PC-3 (cell line): ENCODE results near the gene ARHGEF25. TPM values are rescaled to one million over a fixed set of nuclear protein-coding genes. Genes with fewer than 3 reads are reported as not detected.

ENCODE experiments used
- ATAC-seq: fragments of 200-7000 bp; cut with Tn5 transposase; 2 replicates; pipeline ENCODE4 v1.9.1; 2020; ENCODE audit warnings: mild to moderate bottlenecking, moderate library complexity
- BruUV-seq: library from RNA; stranded (reverse); fragments of 400-500 nt; replicated peaks from 2 replicates; lab custom pipeline; 2021; lab: Mats Ljungman, UMichigan
- CTCF ChIA-PET: fragments of 300-600 bp; sonication (Branson Sonifier 250); formaldehyde crosslinking; loops from one replicate; lab custom pipeline; 2022; ENCODE audit warnings: antibody characterized with exemption; lab: Charles Lee
- POLR2A ChIA-PET: fragments of 300-600 bp; sonication (Branson Sonifier 250); formaldehyde crosslinking; loops from one replicate; lab custom pipeline; 2022; ENCODE audit warnings: antibody characterized with exemption; ENCODE audit not compliant: unreplicated experiment; lab: Charles Lee
- DNase-seq: peaks from one replicate; pipeline ENCODE4 v3.0.0-alpha.2; 2015
- H2AFZ ChIP-seq: fragments of 300-600 bp; sonication (generic); 2 replicates; pipeline ENCODE4 v1.6.0; 2016; ENCODE audit warnings: antibody characterized with exemption, low read length
- H3F3A ChIP-seq: fragments of 300-600 bp; sonication (generic); one replicate; pipeline ENCODE4 v1.6.0; 2017; ENCODE audit warnings: antibody characterized with exemption, low read length, control low read depth, mild to moderate bottlenecking; ENCODE audit not compliant: unreplicated experiment
- H3K27ac ChIP-seq: fragments of 300-600 bp; sonication (generic); 2 replicates; pipeline ENCODE4 v1.5.1; 2016; ENCODE audit warnings: mild to moderate bottlenecking, low read length
- H3K27me3 ChIP-seq: fragments of 300-600 bp; sonication (generic); 2 replicates; pipeline ENCODE4 v1.6.1; 2016; ENCODE audit warnings: low read length, mixed read lengths
- H3K36me3 ChIP-seq: fragments of 300-600 bp; sonication (generic); 2 replicates; pipeline ENCODE4 v1.6.1; 2016; ENCODE audit warnings: low read depth, mixed run types, low read length, mixed read lengths
- H3K4me1 ChIP-seq: fragments of 300-600 bp; sonication (generic); 2 replicates; pipeline ENCODE4 v1.5.1; 2016; ENCODE audit warnings: low read length; ENCODE audit not compliant: insufficient read depth
- H3K4me2 ChIP-seq: fragments of 300-600 bp; sonication (generic); 2 replicates; pipeline ENCODE4 v1.6.0; 2016; ENCODE audit warnings: low read length
- H3K4me3 ChIP-seq: fragments of 300-600 bp; sonication (generic); 2 replicates; pipeline ENCODE4 v1.5.1; 2016; ENCODE audit warnings: mild to moderate bottlenecking, low read length, mixed read lengths
- H3K79me2 ChIP-seq: fragments of 300-600 bp; sonication (generic); 2 replicates; pipeline ENCODE4 v1.6.1; 2017; ENCODE audit warnings: low read length, mixed read lengths
- H3K9ac ChIP-seq: fragments of 300-600 bp; sonication (generic); 2 replicates; pipeline ENCODE4 v1.6.0; 2016; ENCODE audit warnings: mild to moderate bottlenecking, low read length
- H3K9me2 ChIP-seq: fragments of 300-600 bp; sonication (generic); replicated peaks from 2 replicates; pipeline ENCODE4 v1.6.1; 2016; ENCODE audit warnings: mixed run types, low read length, mixed read lengths
- H3K9me3 ChIP-seq: fragments of 300-600 bp; sonication (generic); 2 replicates; pipeline ENCODE4 v1.6.1; 2016; ENCODE audit warnings: low read length, mixed read lengths
- H4K20me1 ChIP-seq: fragments of 300-600 bp; sonication (generic); 2 replicates; pipeline ENCODE4 v1.6.1; 2016; ENCODE audit warnings: low read length, mixed read lengths
- EZH2 ChIP-seq: fragments of 300-600 bp; sonication (generic); IDR thresholded peaks from one replicate; pipeline ENCODE4 v1.6.1; 2017; ENCODE audit warnings: antibody characterized with exemption, mild to moderate bottlenecking, low read length; ENCODE audit not compliant: unreplicated experiment
- EZH2phosphoT487 ChIP-seq: fragments of 300-600 bp; sonication (generic); IDR thresholded peaks from 2 replicates; pipeline ENCODE4 v1.6.1; 2018; ENCODE audit warnings: mild to moderate bottlenecking, antibody characterized with exemption, low read length, borderline replicate concordance
- intact Hi-C: fragments of 100-400 bp; cut with micrococcal nuclease; formaldehyde crosslinking; loops from 2 replicates; pipeline ENCODE4 v1.9.0; 2023
- total RNA-seq: library from RNA; depleted of rRNA; stranded (reverse); fragments of >200 nt; gene quantifications from 2 replicates; pipeline ENCODE4 v1.2.3, GENCODE V29; 2014
- TF ChIP-seq, protein P1 (sequence below): fragments of 300-600 bp; sonication (generic); conservative IDR thresholded peaks from 2 replicates; pipeline ENCODE4 v1.5.1; 2017; ENCODE audit warnings: antibody characterized with exemption, low read depth, mild to moderate bottlenecking, low read length

The ARHGEF25 gene
- total RNA-seq, 1 experiment from 2014 or later, result 10.0 TPM

DNA sequence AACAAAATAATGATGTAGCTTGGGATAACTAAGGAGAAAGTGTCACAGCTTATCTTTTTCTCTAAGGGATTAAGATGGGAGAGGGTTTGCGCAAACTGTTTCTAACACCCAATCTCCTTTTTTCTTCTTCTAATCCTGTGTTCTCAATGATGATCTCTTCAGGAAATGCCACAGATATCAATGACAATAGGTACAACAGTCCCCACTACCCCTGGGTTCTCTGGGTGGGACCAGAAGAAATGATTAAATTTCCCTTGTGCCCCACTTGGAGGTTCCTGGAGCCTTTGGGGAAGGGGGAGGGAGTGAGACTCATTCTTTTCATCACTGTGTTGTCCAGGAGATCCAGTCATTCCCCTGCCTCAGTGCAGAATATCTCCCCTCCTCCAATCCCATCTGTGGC is 28.8 kb upstream of the ARHGEF25 start:
- Histone ChIP-seq H3K9ac (no peak overlapping the region), H3F3A (no peaks in the 10 kb centered on the region), H2AFZ (no peak overlapping the region), H3K27ac (no peak overlapping the region), H3K79me2 (no peaks in the 10 kb centered on the region), H3K9me3 (no peaks in the 10 kb centered on the region), H4K20me1 (no peaks in the 10 kb centered on the region), H3K4me2 (no peak overlapping the region), H3K4me3 (no peak overlapping the region), H3K9me2 (no peaks in the 10 kb centered on the region), H3K36me3 (no peaks in the 10 kb centered on the region), H3K27me3 (no peaks in the 10 kb centered on the region), H3K4me1 (peaks cover 9% of the 10 kb centered on the region)
- ChIA-PET CTCF (interaction anchor here (0.6 to 1.0 kb wide), 3 partner anchors 40 to 92 kb away, joined by 3 to 4 read pairs (median 3); no protein-coding TSS in a partner anchor), POLR2A (interaction anchor here (0.5 kb wide), 1 partner anchor 21 kb away, joined by 3 read pairs; no protein-coding TSS in a partner anchor)
- TF ChIP-seq EZH2, result no peak
- TF ChIP-seq, protein P1, sequence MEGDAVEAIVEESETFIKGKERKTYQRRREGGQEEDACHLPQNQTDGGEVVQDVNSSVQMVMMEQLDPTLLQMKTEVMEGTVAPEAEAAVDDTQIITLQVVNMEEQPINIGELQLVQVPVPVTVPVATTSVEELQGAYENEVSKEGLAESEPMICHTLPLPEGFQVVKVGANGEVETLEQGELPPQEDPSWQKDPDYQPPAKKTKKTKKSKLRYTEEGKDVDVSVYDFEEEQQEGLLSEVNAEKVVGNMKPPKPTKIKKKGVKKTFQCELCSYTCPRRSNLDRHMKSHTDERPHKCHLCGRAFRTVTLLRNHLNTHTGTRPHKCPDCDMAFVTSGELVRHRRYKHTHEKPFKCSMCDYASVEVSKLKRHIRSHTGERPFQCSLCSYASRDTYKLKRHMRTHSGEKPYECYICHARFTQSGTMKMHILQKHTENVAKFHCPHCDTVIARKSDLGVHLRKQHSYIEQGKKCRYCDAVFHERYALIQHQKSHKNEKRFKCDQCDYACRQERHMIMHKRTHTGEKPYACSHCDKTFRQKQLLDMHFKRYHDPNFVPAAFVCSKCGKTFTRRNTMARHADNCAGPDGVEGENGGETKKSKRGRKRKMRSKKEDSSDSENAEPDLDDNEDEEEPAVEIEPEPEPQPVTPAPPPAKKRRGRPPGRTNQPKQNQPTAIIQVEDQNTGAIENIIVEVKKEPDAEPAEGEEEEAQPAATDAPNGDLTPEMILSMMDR, result no peak
- no peak for TF ChIP-seq EZH2phosphoT487
- DNase-seq, result no peak
- BruUV-seq, result no TSS peak
- no peak for ATAC-seq
- intact Hi-C loops, result loop anchor here (2.0 to 5.0 kb wide), 2 partner anchors 36 to 110 kb away; partner anchors contain the start of genes DCTN2 and OS9

DNA sequence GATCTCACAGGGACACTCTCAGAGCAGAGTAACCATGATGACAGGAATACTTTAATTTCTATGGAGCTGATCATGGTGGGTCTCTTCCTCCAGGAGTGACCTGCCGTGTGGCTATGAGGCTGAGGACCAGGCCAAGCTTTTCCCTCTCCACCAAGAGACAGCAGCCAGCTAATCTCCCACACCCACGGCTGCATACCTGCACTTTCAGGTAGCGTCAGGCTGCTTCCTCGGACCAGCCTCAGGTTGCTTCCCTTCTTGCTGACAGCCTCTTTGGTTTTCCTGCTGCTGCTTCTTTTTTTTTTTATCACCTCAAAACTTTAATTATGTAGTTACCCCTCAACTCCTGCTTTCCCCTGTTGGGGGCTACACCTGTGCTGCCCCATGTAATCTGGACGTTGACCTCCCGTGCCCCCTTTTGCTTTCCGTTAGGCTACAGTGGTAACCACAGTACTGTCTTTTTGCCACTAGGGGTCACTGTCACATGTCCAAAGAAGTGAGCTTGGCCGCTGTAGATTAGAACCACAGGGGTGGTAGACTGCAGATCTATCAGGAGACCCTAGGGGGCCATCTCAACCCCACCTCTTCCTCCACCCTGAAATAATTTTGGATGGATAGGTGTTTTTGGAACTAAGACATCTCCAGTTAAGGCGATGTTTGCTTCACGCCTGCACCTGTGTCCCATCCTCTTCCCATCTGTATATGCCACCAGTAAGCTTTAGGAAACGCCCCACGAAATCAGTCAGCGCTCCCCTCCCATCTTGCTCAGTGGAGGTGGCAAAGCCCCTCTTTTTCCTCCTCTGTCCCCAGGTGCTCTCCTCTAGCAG is 28.0 kb upstream of the ARHGEF25 start:
- no TSS peak for BruUV-seq
- Histone ChIP-seq H3F3A (no peaks in the 10 kb centered on the region), H3K36me3 (no peaks in the 10 kb centered on the region), H4K20me1 (no peaks in the 10 kb centered on the region), H3K27me3 (no peaks in the 10 kb centered on the region), H3K9ac (no peak overlapping the region), H3K9me3 (no peaks in the 10 kb centered on the region), H3K4me1 (peaks cover 9% of the 10 kb centered on the region), H3K4me2 (no peak overlapping the region), H3K9me2 (no peaks in the 10 kb centered on the region), H3K27ac (no peak overlapping the region), H3K4me3 (no peak overlapping the region), H3K79me2 (no peaks in the 10 kb centered on the region), H2AFZ (no peak overlapping the region)
- ChIA-PET CTCF (interaction anchor here (0.6 to 1.3 kb wide), 8 partner anchors 8 to 1308 kb away, joined by 3 to 12 read pairs (median 4); partner anchors contain the start of genes ARHGEF25, B4GALNT1 and DCTN2), POLR2A (interaction anchor here (0.6 kb wide), 1 partner anchor 198 kb away, joined by 3 read pairs; no protein-coding TSS in a partner anchor)
- ATAC-seq, result peak; percentile 88
- TF ChIP-seq, protein P1, result peak; percentile 97
- no peak for TF ChIP-seq EZH2phosphoT487
- DNase-seq, result peak; percentile 84
- intact Hi-C loops, result loop anchor here (1.0 to 5.0 kb wide), 3 partner anchors 36 to 109 kb away; partner anchors contain the start of genes DCTN2 and OS9
